GM18517 (cell line): ENCODE measurements around the gene FOXS1.
A peak's percentile ranks its signal among the peaks of the same experiment; 100 is the strongest.

Experiments
- ATAC-seq: cut with Tn5 transposase; IDR thresholded peaks from one replicate; pipeline ENCODE4 v1.9.1; 2021; ENCODE audit warnings: mild to moderate bottlenecking, moderate library complexity; ENCODE audit not compliant: unreplicated experiment

FOXS1 gene

DNA sequence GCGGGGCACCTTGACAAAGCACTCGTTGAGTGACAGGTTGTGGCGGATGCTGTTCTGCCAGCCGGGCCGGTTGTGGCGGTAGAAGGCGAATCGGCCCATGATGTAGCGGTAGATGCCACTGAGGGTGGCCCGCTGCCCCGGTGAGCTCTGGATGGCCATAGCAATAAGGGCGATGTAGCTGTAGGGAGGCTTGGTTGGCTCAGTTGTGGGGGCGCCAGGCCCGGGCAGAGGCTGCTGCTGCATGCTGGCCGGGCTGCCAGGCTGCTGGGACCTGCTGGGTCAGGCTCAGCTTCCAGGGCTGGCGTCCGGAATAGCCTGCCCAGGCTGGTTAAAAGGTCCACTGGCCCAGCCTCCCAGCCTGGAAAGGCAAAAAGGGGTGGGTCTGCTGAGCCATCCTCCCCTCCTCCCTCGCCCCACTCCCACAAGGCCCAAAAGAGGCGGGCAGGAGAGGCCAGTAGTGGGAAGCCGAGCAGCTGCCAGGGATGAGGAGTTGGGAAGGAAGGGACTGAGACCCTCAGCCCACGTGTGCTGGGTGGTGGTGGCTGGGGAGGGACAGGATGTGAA lies at the start of gene FOXS1:
TSS of gene FOXS1 (minus strand) at position 305 of the 564 bp plus-strand sequence. CDS start at position 243, 62 bp downstream.
- no peak for ATAC-seq

DNA sequence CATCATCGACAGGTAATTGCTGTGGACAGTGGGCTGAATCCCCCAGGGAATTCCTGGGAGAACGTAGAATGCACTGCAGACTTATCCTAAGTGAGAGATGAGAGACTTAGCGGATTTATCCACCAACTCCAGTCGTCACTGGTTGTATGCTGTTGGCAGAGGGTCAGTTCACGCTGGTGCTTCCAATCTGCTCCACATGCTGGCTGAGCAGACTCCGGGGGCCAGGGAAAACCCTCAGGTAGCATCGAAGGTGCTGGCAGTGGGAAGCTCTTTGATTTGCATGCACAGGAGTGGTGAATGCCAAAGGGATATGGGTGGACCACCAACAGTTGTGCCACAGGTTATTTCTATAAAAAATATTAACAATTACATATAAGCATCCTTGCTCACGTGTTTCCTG lies 45.2 kb upstream of the FOXS1 start:
- no peak for ATAC-seq

DNA sequence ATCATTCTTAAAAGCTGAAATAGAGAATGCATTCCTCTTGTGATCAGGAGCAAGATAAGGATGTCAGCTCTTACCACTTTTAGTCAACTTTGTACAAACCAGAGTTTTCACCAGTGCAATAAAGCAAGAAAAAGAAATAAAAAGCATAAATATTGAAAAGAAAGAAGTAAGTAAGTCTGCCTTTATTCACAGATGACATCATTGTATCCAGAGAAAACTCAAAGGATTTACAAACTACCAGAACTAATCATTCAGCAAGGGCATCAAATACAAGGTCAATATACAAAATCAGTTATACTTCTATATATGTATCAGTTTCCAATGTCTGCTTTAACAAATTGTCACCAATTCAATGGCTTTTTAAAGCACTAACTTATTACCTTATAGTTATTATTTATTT lies 38.4 kb upstream of the FOXS1 start:
- no peak for ATAC-seq

DNA sequence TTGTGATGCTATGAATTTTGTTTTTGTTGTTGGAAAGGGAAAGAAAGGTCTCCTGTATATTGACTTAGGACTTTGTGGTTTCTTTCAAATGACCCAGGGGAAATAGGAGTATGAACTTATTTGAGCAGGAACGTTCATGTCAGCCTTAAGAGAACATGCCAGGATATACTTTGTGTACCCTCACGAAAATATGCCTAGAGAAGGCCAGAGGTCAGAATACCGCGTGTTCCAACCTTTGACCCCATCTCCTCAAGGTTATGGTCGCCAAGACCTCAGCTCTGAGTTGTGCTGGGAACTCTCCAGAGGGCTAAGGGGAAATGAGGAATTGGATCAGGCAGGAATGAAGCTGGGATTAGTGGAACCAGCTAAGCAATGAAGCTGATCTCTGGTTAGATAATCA lies 36.5 kb upstream of the FOXS1 start:
- ATAC-seq: no peak

DNA sequence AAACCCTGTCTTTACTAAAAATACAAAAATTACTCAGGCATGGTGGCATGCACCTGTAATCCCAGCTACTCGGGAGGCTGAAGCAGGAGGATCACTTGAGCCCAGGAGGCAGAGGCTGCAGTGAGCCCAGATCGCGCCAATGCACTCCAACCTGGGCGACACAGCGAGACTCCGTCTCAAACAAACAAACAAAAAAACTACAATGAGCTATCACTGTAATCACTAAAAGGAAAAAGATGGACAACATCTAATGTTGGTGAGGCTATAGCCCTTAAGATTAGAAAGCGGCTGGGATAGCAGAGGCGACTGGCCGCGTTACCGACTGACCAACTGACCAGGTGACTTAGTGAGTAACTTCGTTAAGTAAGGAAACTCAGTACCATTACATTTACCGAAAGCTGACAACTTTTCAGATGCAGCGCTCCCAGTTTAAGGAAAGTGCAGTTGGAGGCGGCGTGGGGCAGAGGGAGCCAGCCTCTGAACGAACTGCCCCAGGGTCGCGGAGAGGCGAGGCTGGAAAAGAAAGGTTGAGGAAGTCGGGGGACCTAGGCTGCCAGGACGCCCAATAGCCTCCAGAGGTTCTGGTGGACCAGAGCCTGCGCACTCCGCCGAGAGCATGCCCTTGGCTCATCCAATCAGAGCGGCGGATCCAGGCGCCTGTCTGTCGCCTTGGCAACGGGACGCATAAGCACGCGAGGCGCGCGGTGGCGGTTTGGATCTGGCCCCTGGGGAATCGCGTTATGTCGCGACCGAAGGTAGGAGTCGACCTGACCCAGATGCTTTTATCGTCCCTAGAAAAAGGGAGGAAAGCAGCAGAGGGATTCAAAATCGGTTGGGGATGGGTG lies 34.0 kb upstream of the FOXS1 start:
- peak; percentile 64 for ATAC-seq

DNA sequence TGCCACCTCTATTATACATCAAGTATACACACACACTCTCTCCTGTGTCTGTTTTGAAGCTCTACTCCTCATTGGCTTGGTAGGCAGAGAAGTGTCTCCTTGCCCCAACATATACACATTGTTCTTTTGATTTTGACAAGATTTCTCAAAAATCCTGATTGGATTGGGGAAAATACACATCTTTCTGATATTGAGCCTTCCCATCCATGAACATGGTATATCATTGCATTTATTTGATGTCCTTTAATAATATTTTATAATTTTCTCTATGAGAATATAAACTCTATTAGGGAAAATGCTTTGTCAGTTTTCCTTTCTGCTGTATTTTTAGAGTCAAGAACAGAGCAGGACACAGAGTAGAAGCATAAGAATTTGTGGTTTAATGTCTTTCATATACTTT lies 32.3 kb upstream of the FOXS1 start:
- ATAC-seq: no peak

DNA sequence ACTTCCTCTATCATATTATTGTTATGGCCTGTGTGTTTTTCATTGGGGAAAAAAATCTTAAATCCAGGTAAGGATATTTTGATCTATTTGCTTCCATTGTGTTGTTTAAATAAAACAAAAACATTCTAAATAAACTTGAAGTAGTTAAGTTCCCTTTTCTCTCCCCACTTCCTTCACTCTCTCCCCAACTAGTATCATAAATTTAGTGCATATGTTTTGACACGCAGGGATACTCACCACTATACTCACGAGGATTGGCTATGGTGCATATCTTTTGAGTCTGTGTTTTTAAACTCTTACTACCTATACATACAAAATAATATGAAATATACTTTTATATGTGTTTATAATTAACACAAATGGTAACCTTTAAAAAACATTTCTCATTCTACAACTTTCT lies 30.3 kb upstream of the FOXS1 start:
- ATAC-seq: no peak

DNA sequence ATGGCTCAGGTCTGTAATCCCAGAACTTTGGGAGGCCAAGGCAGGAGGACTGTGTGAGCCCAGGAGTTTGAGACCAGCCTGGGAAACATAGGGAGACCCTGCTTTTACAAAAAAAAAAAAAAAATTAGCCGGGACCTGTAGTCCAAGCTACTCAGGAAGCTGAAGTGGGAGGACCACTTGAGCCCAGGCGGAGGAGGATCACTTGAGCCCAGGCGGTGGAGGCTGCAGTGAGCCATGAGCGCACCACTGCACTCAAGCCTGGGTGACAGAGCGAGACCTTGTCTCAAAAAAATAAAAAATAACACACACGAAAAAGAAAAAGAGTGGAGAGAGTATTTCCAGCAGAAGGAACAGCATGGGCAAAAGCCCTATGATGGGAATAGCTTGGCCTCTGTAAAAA lies 27.0 kb upstream of the FOXS1 start:
- ATAC-seq: no peak

DNA sequence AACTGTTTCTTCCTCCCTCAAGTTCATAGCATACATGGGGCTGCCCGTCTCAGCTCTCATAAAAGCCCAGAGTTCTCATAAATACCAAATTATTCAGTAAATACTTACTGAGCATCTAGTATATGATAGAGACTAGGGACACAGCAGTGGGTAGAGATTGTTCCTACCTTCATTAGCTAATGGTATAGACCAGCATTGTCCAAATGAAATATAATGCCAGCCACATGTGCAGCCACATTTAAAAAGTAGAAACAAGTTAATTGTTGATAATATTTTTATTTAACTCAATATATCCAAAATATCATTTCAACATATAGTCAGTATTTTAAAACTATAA lies 26.2 kb upstream of the FOXS1 start:
- no peak for ATAC-seq

DNA sequence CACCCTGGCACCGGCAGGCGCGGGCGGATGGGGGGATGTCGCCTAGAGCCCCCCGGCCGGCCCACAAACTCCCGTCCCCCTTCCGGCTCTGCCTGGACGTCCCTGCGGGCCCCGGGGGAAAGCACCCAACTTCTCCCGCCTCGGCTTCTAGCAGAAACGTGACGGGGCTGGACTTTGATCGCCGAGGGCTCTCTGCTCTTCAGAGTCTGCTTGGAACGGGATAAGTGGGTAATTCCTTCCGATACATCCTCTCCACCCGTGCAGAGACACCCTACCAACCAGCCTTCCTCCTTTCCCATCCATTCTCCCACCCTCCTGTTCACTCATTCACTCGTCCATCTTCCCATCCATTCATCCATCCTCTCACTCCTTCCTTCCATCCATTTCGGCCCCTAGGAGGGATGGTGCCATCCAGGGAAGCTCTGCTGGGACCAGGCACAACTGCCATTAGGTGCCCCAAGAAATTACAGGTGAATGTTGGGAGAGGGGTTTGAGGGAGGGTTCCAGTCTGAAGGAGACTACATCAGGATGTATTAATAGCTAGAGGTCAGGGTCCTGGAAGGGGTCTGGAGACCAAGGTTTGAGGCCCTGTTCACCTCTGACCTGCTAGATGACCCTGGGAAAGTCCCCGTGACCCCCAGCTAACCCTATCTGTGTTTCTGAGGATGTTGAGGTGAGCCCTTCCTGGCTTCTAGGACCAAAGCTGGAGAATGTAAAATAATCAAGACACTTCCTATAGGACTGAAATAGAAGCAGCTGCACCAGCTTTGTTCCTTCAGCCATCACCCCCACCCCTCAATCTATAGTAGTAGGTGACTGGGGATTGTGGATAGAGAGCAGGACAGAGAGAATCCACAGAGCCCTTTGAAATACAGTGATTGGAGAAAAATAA lies 25.6 kb upstream of the FOXS1 start:
- ATAC-seq: no peak

DNA sequence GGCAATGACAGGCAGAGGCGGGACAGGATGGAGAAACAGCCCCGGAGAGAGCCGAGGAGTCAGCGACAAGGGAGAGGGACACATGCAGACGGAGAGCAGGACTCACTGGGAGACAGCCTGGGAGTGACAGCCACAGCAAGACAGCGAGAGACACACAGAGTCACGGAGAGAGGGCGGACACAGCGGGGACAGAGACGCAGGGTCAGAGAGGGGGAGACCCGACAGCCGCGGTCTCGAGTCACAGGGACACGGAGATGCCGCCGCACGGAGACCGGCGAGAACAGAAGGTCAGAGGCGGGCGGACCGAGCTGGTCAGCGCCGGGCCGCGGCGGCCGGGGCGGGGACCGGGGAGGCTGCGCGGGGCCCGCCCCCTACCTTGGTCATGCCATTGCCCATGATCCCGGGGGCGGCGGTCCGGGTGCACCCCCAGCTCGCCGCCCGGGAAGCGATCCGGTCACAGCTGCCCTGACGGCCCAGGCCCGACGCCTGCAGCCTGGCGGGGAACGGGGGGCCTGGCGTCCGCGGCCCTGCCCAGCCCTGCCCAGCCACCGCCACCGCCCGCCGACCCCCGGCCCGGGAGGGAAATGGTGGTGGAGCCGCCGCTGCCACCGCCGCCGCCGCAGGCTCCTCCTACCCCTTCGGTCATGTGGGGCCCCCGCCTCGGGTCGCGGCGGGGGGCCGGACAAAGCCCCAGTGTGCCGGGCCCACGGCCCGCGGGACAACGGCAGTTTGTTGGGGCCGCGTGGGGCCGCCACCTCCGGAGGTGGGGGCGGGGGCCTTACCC lies 24.7 kb upstream of the FOXS1 start, which contains the start of the genes DUSP15 and TTLL9:
TSS of gene DUSP15 (minus strand) at position 586 of the 784 bp plus-strand sequence. CDS start at position 396, 190 bp downstream.
TSS of gene TTLL9 (plus strand) at position 693 of the 784 bp plus-strand sequence. CDS start 493 bp downstream, outside the sequence.
- ATAC-seq: no peak

DNA sequence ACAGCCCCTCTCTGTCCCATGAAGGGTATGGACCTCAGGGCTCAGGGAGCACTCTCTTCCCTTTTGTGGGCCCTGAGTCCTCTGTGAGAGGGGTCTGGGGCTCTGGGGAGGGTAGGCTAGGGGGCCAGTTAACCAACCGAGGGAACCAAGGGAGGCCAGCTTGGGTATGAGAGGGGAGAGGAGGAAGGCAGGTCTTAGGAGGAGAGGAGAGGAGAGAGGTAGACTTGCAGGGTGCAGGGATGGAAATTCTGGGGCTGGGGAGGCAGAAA lies 24.2 kb upstream of the FOXS1 start:
- no peak for ATAC-seq

DNA sequence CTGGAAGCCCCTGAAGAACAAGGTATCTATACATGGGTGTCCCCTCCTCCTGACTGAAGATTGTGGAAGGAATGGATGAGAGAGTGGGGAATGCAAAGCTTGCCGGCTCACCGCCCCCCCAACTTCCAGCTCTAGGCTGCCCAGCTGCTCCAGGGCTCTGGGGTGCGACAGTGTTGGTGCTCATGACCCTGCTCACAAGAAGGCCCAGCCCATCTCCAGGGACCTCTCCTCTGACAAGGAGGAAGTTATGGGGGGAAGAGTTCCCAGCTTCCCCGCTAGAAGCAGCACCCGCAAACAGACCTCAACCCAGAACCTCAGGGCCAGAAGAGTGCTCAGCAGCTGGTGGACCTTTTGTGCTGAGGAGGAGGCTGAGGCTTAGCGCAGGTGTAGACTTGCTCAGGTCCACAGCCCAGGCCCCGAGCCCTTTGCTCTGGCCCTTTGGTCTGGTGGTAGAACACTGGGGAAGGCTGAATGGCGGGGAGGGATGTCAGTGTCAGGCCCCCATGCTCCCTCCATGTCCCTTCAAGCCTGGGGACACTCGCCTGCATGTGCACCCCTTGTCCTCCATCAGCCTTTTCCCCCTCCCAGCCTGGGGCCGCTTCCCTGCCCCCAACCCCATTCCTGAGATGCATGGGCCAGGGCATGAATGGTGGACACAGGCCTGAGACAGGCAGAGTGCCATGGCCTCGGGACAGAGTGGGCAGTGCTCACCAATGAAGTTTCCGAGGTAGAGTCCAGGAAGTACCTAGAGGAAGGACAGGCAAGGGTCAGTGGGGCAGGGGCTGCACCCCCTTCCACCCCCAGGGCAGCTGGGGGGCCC lies 23.7 kb upstream of the FOXS1 start:
- ATAC-seq: no peak

DNA sequence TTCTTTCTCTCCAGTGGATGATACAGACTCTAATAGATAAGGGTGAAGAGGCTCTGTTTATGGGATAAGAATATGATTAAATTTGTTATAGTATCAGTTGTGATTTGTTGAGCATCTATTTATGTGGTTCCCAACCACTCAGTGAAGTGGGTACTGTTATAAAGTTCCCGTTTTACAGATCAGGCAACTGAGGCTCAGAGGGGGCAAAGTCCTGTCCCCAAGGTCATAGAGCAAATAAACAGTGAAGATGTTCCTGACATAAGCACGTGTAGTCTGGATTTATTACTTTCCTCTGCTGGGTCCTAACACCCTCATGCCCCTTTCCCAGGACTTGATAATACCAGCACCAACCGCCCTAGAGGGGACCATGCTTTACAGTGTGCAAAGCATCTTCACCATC lies 20.8 kb upstream of the FOXS1 start:
- ATAC-seq: no peak

DNA sequence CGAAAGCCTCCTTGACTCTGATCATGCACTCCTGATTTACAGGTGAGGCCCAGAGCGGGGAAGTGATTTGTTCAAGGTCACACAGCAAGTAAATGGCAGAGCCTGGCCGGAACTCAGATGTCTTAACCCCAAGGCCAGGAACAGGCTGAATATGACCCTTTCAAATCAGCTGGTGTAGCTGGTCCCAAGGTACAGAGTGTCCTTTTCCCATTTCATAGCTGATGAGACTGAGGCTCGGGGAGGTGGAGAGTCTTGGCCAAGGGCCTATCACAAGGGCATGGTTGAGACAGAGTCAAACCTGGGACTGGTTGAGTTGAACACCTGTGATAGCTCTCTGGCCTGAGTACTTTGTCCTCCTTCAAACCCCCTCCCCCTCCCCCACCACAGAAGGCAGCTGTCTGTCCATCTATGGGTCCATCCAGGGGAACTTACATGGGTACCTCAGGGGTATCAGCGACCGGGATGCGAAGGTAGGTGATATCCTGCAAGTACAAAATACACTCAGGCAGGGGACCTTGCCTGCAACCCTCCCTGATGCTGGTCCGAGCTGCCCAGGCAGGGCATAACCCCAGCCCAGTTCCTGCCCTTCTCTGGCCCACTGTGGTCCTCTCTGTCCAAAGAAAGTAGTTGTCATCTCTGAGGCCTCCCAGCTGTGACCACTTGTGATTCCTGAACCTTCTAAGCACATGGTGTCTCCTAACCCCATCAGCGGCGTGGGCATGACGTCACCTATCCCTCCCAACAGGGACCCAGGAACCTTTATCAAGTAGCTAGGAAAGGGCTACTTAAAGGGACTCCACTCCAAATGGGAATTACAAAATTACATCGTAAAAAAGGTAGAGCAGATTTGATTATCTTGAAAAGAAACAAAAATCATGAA lies 19.4 kb upstream of the FOXS1 start:
- ATAC-seq: no peak

DNA sequence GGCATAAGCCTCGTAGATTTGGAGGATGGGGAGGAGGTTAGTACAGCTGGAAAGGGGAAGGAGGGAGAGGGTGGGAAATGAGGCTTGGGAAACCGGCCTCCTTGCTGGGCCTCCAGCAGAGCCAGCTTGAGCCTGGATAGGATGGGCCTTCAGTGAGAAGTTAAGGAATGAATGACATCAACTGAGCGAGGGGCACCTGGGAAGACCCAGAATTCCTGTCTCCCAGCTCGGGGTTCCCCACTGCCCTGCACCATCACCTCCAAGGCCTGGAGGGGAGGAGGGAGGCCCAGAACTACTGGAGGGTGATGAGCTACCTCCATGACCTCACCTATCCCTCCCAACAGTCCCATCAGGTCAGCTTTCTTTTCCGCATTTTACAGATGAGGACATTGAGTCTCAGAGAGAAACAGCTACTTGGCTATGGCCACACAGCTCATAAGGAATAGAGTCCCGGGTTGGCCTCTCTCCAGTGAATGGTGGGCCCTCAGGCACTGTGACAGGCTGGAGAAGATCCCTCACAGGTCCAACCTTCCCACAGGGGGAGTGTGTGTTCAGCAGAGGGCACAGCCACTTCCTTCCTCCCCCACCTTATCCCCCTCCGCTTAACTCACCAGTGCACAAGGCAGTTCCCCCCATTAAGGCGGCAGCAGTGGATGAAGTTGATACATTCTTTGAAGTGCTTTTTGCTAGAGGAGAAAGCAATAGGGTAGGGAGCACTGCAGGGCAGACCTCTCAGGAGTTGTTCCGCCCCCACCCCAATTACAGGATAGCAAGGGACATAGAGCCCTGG lies 18.1 kb upstream of the FOXS1 start:
- ATAC-seq: no peak

DNA sequence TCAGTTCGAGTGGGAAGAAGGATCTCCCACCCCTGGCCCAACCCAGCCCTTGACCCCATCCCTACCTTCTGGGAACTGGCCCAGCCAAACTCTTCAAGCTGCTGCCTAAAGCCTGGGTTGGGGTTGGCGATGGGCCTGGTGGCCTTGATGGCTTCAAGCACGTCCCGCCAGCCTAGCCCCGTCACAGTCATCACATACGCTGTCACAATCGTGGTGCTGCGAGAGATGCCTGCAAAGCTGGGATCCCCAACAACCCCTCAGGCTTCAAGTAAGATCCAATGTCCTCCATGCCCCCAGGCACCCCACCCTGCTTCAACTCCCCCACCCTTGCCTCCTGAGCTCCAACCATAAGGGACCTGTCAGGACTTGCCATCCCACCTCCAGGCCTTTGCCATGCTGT lies 17.1 kb upstream of the FOXS1 start:
- no peak for ATAC-seq

DNA sequence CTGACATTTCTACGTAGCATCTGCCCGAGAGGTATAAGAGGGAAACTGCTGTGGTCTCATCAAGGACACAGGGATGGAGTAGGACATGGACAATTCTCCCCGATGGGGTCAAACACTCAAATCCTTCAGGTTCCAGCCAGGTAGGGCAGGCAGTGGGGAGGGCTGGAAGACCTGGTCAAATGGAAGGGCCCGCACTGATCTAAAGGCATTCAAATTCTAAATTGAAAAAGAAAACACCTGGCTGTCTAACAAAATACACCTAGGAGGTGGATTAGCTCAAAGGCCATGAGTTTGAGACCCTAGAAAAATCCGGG lies 16.7 kb upstream of the FOXS1 start:
- no peak for ATAC-seq
